PC-9 (cell line): Measurements from ENCODE around the gene ZEB2.

Experiments
- CTCF ChIP-seq: fragments of 200-600 bp; sonication (generic); conservative IDR thresholded peaks from 2 replicates; pipeline ENCODE4 v1.6.1; 2017; ENCODE audit warnings: mixed run types, antibody characterized with exemption, mild to moderate bottlenecking, moderate library complexity
- EZH2 ChIP-seq: fragments of 200-600 bp; sonication (generic); IDR thresholded peaks from 2 replicates; pipeline ENCODE4 v1.8.0; 2017; ENCODE audit warnings: antibody characterized with exemption, low read depth

- TF ChIP-seq CTCF (no peak), EZH2 (no peak)
Measured at GRCh38 chr2:144472046-144472412, 47.9 kb downstream of the ZEB2 start.
